Thyroid gland (tissue), 4 donors: ENCODE measurements around the gene DISC1.

ENCODE experiments used
- CTCF ChIP-seq, 6 experiments: fragments of 200-600 bp in 3 of 6; fragments of 450-650 bp in 3 of 6; sonication (generic) in 3 of 6; IDR thresholded peaks; one replicate each; pipeline ENCODE4 v1.5.1; 2016 to 2019; ENCODE audit warnings: antibody characterized with exemption in 6 of 6, mild to moderate bottlenecking in 2 of 6, inconsistent platforms in 1 of 6, moderate library complexity in 1 of 6
- POLR2A ChIP-seq, 2 donors: fragments of 450-650 bp; IDR thresholded peaks; one replicate each; pipeline ENCODE4 v1.6.1; 2017; ENCODE audit warnings: antibody characterized with exemption in 2 of 2, mild to moderate bottlenecking in 2 of 2, moderate library complexity in 1 of 2

GRCh38 chr1:232044728-232045127, 418.1 kb downstream of the DISC1 start:
- TF ChIP-seq CTCF (IDR thresholded peaks at IDR 0.05) (no peak), POLR2A (IDR thresholded peaks at IDR 0.05) (no peak)
